ENCODE measurements around the gene INHBC.
A peak's percentile ranks its signal among the peaks of the same experiment; 100 is the strongest.

GRCh38 chr12:57452937-57453509 lies 18.4 kb downstream of the INHBC start:
- TF ChIP-seq MEIS1 (CRISPR knock-in tag; IDR thresholded peaks at IDR 0.05; ENCODE audit: borderline replicate concordance), result no peak
- no peak for TF ChIP-seq ZNF473 (tag by site-specific recombination; IDR thresholded peaks at IDR 0.05)
- TF ChIP-seq MZF1 (tag by site-specific recombination; IDR thresholded peaks at IDR 0.05; ENCODE audit: borderline replicate concordance), result no peak
- peak; percentile 85 for TF ChIP-seq CTCF (tag by site-specific recombination; IDR thresholded peaks at IDR 0.05)
- TF ChIP-seq ZNF133 (tag by site-specific recombination; IDR thresholded peaks at IDR 0.05), result no peak
- TF ChIP-seq ATF2 (tag by site-specific recombination; IDR thresholded peaks at IDR 0.05; ENCODE audit: low read depth), result no peak
- no peak for TF ChIP-seq HOXA7 (CRISPR knock-in tag; IDR thresholded peaks at IDR 0.05; ENCODE audit: borderline replicate concordance)
- no peak for TF ChIP-seq ZNF792 (tag by site-specific recombination; IDR thresholded peaks at IDR 0.05)
- no peak; the same call in 1 of the 2 replicates for TF ChIP-seq ZNF501 (tag by site-specific recombination; IDR thresholded peaks at IDR 0.05)
